PC-3 (cell line): ENCODE measurements around the gene DIS3L2.

Experiments
- CTCF ChIP-seq: fragments of 300-600 bp; sonication (generic); conservative IDR thresholded peaks from 2 replicates; pipeline ENCODE4 v1.5.1; 2017; ENCODE audit warnings: antibody characterized with exemption, low read depth, mild to moderate bottlenecking, low read length
- EZH2 ChIP-seq: fragments of 300-600 bp; sonication (generic); IDR thresholded peaks from one replicate; pipeline ENCODE4 v1.6.1; 2017; ENCODE audit warnings: antibody characterized with exemption, mild to moderate bottlenecking, low read length; ENCODE audit not compliant: unreplicated experiment

GRCh38 chr2:231928481-231928880 lies 33.0 kb upstream of the DIS3L2 start:
- TF ChIP-seq EZH2 (no peak), CTCF (peak; percentile 22; the same call in 1 of the 2 replicates)
